ENCODE results near the gene ARMH3.

The ARMH3 gene, protein sequence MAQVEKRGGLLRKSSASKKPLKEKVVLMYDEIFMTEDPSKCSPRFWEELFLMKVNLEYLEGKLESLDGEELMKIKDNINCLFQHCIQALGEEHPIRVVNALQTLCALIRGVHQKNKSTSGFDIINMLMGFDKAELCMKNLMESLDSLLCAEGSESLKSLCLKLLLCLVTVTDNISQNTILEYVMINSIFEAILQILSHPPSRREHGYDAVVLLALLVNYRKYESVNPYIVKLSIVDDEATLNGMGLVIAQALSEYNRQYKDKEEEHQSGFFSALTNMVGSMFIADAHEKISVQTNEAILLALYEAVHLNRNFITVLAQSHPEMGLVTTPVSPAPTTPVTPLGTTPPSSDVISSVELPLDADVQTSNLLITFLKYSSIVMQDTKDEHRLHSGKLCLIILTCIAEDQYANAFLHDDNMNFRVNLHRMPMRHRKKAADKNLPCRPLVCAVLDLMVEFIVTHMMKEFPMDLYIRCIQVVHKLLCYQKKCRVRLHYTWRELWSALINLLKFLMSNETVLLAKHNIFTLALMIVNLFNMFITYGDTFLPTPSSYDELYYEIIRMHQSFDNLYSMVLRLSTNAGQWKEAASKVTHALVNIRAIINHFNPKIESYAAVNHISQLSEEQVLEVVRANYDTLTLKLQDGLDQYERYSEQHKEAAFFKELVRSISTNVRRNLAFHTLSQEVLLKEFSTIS

GRCh38 chr10:102055647-102056419, at the start of gene ARMH3:
Gene ARMH3, minus strand, starts transcription at chr10:102056173. Its CDS starts 16,059 bp downstream, at chr10:102040114.
- in situ Hi-C loops (cut with HindIII; ENCODE audit: low pct_ligation_motif_present, low pct_unique_long_range_greater_than_20kb, low sequenced_read_pairs), result no loop called here

GRCh38 chr10:102102421-102102820, 46.4 kb upstream of the ARMH3 start:
- DNase-seq, result no peak
- in situ Hi-C loops (cut with HindIII; ENCODE audit: low pct_ligation_motif_present, low pct_unique_long_range_greater_than_20kb, low sequenced_read_pairs), result no loop called here

More at GRCh38 chr10:102055647-102056419, at the start of gene ARMH3:
- DNase-seq, result peak; percentile 99

DNA sequence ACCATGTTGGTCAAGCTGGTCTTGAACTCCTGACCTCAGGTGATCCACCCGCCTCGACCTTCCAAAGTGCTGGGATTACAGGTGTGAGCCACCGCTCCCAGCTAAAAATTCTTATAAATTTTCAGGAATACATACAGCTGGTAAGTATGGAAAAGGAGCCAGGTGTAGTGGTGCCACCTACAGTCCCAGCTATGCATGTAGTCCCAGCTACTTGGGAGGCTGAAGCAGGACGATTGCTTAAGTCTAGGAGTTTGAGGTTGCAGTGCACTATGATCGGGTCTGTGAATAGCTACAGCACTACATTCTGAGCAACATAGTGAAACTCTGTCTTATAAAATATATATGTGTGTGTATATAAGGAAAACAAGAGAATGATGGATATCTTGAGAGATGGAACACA, 45.2 kb upstream of the ARMH3 start:
- DNase-seq, result no peak
- in situ Hi-C loops (cut with HindIII; ENCODE audit: low pct_ligation_motif_present, low pct_unique_long_range_greater_than_20kb, low sequenced_read_pairs), result no loop called here

DNA sequence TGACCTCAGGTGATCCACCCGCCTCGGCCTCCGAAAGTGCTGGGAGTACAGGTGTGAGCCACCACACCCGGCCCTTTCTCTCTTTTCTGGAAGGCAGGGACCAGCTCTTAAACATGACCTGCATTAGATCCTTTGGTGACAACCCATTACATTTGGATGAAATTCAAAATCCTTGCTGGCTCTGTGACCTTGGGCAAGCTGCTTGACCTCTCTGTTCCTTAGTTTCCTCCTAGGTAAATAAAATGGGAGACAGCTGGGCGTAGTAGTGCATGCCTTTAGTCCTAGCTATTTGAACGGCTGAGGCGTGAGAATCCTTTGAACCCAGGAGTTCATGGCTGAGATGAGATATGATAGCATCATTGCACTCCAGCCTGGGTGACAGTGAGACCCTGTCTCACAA, 40.5 kb upstream of the ARMH3 start:
- DNase-seq, result no peak
- in situ Hi-C loops (cut with HindIII; ENCODE audit: low pct_ligation_motif_present, low pct_unique_long_range_greater_than_20kb, low sequenced_read_pairs), result no loop called here

- in situ Hi-C loops (cut with HindIII; ENCODE audit: low pct_ligation_motif_present, low pct_unique_long_range_greater_than_20kb, low sequenced_read_pairs), result no loop called here
- no peak for DNase-seq
These were observed 34.8 kb upstream of the ARMH3 start for GRCh38 chr10:102090772-102091171.

GRCh38 chr10:102086196-102086595, 30.2 kb upstream of the ARMH3 start:
- DNase-seq, result no peak
- in situ Hi-C loops (cut with HindIII; ENCODE audit: low pct_ligation_motif_present, low pct_unique_long_range_greater_than_20kb, low sequenced_read_pairs), result no loop called here

DNA sequence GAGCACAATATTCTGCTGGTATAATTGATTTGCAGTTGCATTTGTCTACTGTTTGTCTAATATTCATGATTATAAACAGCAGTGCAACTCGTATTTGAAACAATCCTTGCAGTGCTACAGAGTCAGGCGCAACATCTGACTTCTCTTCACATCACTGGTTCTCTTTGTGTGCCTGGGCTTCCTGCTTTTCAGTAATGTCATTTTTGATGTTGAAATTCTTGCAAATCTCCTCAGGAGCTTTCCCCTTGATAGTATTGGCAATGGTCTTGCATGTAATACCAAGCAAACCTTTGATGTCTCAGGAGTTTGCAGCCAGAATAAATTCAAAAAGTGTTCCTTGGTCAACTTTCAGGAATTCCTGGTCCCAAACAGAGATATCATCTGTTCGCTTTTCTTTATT, 29.4 kb upstream of the ARMH3 start:
- in situ Hi-C loops (cut with HindIII; ENCODE audit: low pct_ligation_motif_present, low pct_unique_long_range_greater_than_20kb, low sequenced_read_pairs), result no loop called here
- no peak for DNase-seq

DNA sequence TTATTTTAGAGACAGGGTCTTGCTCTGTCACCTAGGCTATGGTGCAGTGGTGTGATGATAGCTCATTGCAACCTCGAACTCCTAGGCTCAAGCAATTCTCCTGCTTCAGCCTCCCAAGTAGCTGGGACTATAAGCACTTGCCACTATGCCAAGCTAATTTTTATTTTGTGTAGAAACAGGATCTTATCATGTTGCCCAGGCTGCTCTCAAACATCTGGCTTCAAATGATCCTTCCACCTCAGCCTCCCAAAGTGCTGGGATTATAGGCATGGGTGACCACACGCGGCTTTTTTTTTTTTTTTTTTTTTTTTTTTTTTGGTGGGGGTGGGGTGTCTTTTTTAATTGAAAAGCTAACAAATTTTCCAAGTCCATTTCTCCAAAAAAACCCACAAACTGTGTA, 27.6 kb upstream of the ARMH3 start:
- in situ Hi-C loops (cut with HindIII; ENCODE audit: low pct_ligation_motif_present, low pct_unique_long_range_greater_than_20kb, low sequenced_read_pairs), result no loop called here

GRCh38 chr10:102072673-102073527, 16.9 kb upstream of the ARMH3 start:
- in situ Hi-C loops (cut with HindIII; ENCODE audit: low pct_ligation_motif_present, low pct_unique_long_range_greater_than_20kb, low sequenced_read_pairs), result no loop called here
- DNase-seq, result peak; percentile 80

More for the DNA sequence above, 27.6 kb upstream of the ARMH3 start:
- no peak for DNase-seq

DNA sequence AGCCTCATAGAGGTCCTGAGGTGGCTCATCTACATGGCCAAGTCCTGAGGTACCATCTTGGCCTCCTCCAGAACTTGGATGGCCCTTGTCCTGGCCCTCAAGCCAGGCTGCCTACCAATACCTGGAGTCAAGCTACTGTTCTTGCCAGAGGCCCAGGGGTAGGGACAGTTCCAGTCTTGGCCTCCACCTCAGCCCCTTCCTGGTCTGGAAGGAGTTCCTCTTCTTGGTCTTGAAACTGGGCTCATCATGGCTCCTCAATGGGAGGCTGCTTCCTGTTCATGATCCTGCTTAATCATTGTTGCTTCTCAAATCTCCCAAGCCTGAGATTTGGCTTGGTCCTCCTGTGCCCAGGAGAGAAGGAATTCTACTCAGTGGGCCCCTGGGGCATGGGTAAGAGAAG, 13.1 kb upstream of the ARMH3 start:
- no peak for DNase-seq
- in situ Hi-C loops (cut with HindIII; ENCODE audit: low pct_ligation_motif_present, low pct_unique_long_range_greater_than_20kb, low sequenced_read_pairs), result no loop called here

- peak; percentile 7 for DNase-seq
- in situ Hi-C loops (cut with HindIII; ENCODE audit: low pct_ligation_motif_present, low pct_unique_long_range_greater_than_20kb, low sequenced_read_pairs), result no loop called here
These were observed 12.2 kb upstream of the ARMH3 start for GRCh38 chr10:102068216-102068615.

GRCh38 chr10:102067091-102067916, 11.3 kb upstream of the ARMH3 start:
- DNase-seq, result no peak
- in situ Hi-C loops (cut with HindIII; ENCODE audit: low pct_ligation_motif_present, low pct_unique_long_range_greater_than_20kb, low sequenced_read_pairs), result no loop called here

- in situ Hi-C loops (cut with HindIII; ENCODE audit: low pct_ligation_motif_present, low pct_unique_long_range_greater_than_20kb, low sequenced_read_pairs), result no loop called here
- DNase-seq, result no peak
These were observed 10.6 kb upstream of the ARMH3 start for GRCh38 chr10:102066399-102067088.

DNA sequence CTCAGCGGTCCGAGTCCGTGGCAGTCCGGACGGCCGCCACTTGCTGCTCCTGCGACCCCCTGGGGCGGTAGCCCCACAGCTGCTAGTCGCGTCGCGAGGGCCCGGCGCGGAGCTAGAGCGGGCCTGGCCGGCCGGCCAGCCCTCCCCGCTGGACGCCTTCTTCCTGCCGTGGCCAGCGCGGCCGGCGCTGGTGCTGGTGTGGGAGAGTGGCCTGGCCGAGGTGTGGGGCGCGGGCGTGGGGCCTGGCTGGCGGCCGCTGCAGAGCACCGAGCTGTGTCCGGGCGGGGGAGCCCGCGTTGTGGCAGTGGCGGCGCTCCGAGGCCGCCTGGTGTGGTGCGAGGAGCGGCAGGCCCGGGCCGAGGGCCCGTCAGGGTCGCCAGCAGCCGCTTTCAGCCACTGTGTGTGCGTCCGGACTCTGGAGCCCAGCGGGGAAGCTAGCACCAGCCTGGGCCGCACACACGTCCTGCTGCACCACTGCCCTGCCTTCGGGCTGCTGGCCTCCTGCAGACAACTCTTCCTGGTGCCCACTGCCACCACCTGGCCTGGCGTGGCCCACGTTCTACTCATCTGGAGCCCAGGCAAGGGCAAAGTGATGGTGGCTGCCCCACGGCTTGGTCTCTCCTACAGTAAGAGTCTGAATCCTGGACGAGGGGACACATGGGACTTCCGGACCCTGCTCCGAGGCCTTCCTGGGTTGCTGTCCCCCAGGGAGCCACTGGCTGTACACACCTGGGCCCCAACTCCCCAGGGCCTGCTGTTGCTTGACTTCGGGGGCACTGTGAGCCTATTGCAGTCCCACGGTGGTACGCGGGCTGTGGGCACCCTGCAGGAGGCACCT, 9.8 kb upstream of the ARMH3 start:
- in situ Hi-C loops (cut with HindIII; ENCODE audit: low pct_ligation_motif_present, low pct_unique_long_range_greater_than_20kb, low sequenced_read_pairs), result no loop called here
- peak; percentile 31 for DNase-seq

DNA sequence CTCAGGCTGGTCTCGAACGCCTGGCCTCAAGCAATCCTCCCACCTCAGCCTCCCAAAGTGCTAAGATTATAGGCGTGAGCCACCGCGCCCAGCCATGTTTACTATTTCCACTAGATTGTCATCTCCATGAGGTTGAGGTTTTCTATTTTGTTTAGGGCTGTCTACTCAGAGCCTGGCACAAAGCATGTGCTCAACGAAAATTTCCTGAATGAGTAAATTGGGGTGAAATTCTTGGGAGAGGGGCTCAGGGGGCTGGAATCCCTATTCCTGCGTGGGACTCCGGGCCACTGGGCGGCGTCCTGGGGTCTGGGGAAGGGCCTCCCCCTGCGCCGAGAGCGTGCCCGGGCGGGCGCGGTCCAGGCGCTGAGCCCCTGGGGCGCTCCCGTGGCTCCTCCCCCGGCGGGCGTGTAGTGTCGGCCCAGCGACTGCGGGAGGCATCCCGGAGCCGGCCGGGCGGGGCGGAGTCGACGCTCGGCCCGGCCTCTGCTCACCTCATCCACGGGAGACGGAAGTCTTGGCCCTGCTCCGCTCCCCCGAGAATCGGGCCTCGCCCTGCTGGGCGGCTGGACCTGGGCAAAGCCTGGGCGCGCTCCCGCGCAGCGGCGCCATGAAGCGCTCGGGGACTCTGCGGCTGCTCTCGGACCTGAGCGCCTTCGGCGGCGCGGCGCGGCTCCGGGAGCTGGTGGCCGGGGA, 9.0 kb upstream of the ARMH3 start, which contains the start of gene HPS6:
TSS of gene HPS6 (plus strand) at position 482 of the 693 bp plus-strand sequence. CDS start at position 608, 126 bp downstream.
- DNase-seq, result peak; percentile 96
- in situ Hi-C loops (cut with HindIII; ENCODE audit: low pct_ligation_motif_present, low pct_unique_long_range_greater_than_20kb, low sequenced_read_pairs), result no loop called here

DNA sequence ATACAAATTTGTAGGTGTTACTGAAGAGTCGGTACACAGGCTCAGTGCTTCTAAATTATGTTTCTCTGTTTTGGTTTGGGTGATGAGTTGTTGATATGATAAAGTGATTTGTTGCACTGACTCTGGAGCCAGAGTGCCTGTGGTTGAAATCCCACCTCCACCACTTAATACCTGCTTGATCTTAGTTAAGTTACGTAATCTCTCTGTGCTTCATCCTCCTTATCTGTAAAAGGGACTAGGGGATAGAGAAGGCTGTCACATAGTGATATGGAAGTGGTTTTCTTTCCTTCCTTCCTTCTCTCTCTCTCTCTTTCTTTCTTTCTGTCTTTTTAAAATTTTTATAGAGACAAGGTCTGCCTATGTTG, 8.5 kb upstream of the ARMH3 start:
- DNase-seq, result no peak
- in situ Hi-C loops (cut with HindIII; ENCODE audit: low pct_ligation_motif_present, low pct_unique_long_range_greater_than_20kb, low sequenced_read_pairs), result no loop called here
